HEK293 (cell line): ENCODE measurements around the gene RPS10.

Source experiments
- CTCF ChIP-seq: fragments of 450-650 bp; formaldehyde crosslinking; IDR thresholded peaks from 2 replicates; pipeline ENCODE4 v1.5.1; 2016; ENCODE audit warnings: missing biosample characterization, missing genetic modification characterization
- ELK4 ChIP-seq: IDR thresholded peaks from 2 replicates; pipeline ENCODE4 v1.6.1; 2011; ENCODE audit warnings: mild to moderate bottlenecking, low read depth, low read length, borderline replicate concordance
- ZNF133 ChIP-seq: fragments of 450-650 bp; formaldehyde crosslinking; IDR thresholded peaks from 2 replicates; pipeline ENCODE4 v1.5.1; 2016; ENCODE audit warnings: missing biosample characterization, missing genetic modification characterization
- ZNF274 ChIP-seq, 2 experiments: fragments of 200-500 bp in 1 of 2; fragments of 450-650 bp in 1 of 2; sonication (Bioruptor generic) in 1 of 2; formaldehyde crosslinking in 1 of 2; IDR thresholded peaks; 2 replicates each; pipeline versions ENCODE4 v1.5.1 to v1.6.1; 2014 to 2016; ENCODE audit warnings: borderline replicate concordance in 1 of 2, inconsistent platforms in 1 of 2, low read length in 1 of 2, missing biosample characterization in 1 of 2, missing genetic modification characterization in 1 of 2
- ZNF280D ChIP-seq: fragments of 450-650 bp; formaldehyde crosslinking; IDR thresholded peaks from 2 replicates; pipeline ENCODE4 v1.5.1; 2016; ENCODE audit warnings: missing biosample characterization, missing genetic modification characterization
- ZNF558 ChIP-seq: fragments of 450-650 bp; formaldehyde crosslinking; IDR thresholded peaks from 2 replicates; pipeline ENCODE4 v1.5.1; 2016; ENCODE audit warnings: missing biosample characterization, missing genetic modification characterization
- ZNF629 ChIP-seq: fragments of 450-650 bp; formaldehyde crosslinking; IDR thresholded peaks from 2 replicates; pipeline ENCODE4 v1.5.1; 2017; ENCODE audit warnings: missing biosample characterization, missing genetic modification characterization
- ZNF660 ChIP-seq: fragments of 450-650 bp; IDR thresholded peaks from 2 replicates; pipeline ENCODE4 v1.5.1; 2018; ENCODE audit warnings: missing biosample characterization, mild to moderate bottlenecking, missing genetic modification characterization
- ZNF776 ChIP-seq: fragments of 450-650 bp; formaldehyde crosslinking; IDR thresholded peaks from 2 replicates; pipeline ENCODE4 v1.5.0; 2017; ENCODE audit warnings: missing biosample characterization, missing genetic modification characterization, borderline replicate concordance
- ZNF785 ChIP-seq: fragments of 450-650 bp; formaldehyde crosslinking; IDR thresholded peaks from 2 replicates; pipeline ENCODE4 v1.5.1; 2016; ENCODE audit warnings: missing biosample characterization, missing genetic modification characterization
- ZNF843 ChIP-seq: fragments of 450-650 bp; formaldehyde crosslinking; IDR thresholded peaks from 2 replicates; pipeline ENCODE4 v1.5.1; 2016; ENCODE audit warnings: missing biosample characterization, missing genetic modification characterization

GRCh38 chr6:34377984-34378383 is 47.9 kb downstream of the RPS10 start:
- TF ChIP-seq CTCF (tag by site-specific recombination) (no peak), ZNF629 (tag by site-specific recombination) (no peak), ZNF558 (tag by site-specific recombination) (no peak), ELK4 (no peak), ZNF776 (no peak), ZNF660 (tag by site-specific recombination) (no peak), ZNF785 (tag by site-specific recombination) (no peak), ZNF274 (IDR thresholded peaks at IDR 0.05; ENCODE audit: low read length) (no peak), ZNF274 (tag by site-specific recombination; IDR thresholded peaks at IDR 0.05; ENCODE audit: borderline replicate concordance) (no peak), ZNF843 (tag by site-specific recombination) (no peak), ZNF280D (tag by site-specific recombination) (no peak), ZNF133 (tag by site-specific recombination) (no peak)
